Panc1 (cell line): ENCODE results near the gene ARHGEF12.

Experiments used
- TCF7L2 ChIP-seq: IDR thresholded peaks from 2 replicates; pipeline ENCODE4 v1.6.1; 2011; ENCODE audit warnings: mild to moderate bottlenecking, low read depth, low read length, inconsistent platforms
- TF ChIP-seq, protein P1 (sequence below): fragments of 450-650 bp; IDR thresholded peaks from 2 replicates; pipeline ENCODE4 v1.5.1; 2017; ENCODE audit warnings: mild to moderate bottlenecking
- TF ChIP-seq, protein P2 (sequence below), 2 experiments: IDR thresholded peaks; 2 replicates each; pipeline ENCODE4 v1.6.1; 2011 to 2012; ENCODE audit warnings: low read depth in 2 of 2, control low read depth in 1 of 2, low read length in 1 of 2, mild to moderate bottlenecking in 1 of 2, moderate library complexity in 1 of 2; ENCODE audit not compliant: insufficient read depth in 1 of 2

DNA sequence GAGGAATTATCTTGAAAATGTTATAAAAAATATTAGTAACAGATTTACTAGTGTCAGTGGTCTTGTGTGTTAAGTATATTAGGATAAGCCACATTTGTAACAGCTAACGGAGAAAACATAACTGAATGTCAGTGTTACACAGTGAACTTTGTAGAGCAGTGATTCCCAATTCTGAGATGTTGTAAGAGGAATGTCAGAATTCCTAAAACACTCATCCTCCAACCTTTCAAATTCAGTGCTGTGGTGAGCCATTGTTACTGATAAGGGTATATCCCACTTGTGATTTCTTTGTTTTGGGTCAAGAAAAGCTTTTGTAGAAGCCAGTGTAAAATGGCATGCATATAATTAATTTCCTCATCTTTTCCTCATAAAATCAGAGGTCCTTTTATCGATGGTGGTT is 61.9 kb downstream of the ARHGEF12 start:
- TF ChIP-seq TCF7L2: no peak
- TF ChIP-seq, protein P1, sequence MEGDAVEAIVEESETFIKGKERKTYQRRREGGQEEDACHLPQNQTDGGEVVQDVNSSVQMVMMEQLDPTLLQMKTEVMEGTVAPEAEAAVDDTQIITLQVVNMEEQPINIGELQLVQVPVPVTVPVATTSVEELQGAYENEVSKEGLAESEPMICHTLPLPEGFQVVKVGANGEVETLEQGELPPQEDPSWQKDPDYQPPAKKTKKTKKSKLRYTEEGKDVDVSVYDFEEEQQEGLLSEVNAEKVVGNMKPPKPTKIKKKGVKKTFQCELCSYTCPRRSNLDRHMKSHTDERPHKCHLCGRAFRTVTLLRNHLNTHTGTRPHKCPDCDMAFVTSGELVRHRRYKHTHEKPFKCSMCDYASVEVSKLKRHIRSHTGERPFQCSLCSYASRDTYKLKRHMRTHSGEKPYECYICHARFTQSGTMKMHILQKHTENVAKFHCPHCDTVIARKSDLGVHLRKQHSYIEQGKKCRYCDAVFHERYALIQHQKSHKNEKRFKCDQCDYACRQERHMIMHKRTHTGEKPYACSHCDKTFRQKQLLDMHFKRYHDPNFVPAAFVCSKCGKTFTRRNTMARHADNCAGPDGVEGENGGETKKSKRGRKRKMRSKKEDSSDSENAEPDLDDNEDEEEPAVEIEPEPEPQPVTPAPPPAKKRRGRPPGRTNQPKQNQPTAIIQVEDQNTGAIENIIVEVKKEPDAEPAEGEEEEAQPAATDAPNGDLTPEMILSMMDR: no peak
- TF ChIP-seq, protein P2, sequence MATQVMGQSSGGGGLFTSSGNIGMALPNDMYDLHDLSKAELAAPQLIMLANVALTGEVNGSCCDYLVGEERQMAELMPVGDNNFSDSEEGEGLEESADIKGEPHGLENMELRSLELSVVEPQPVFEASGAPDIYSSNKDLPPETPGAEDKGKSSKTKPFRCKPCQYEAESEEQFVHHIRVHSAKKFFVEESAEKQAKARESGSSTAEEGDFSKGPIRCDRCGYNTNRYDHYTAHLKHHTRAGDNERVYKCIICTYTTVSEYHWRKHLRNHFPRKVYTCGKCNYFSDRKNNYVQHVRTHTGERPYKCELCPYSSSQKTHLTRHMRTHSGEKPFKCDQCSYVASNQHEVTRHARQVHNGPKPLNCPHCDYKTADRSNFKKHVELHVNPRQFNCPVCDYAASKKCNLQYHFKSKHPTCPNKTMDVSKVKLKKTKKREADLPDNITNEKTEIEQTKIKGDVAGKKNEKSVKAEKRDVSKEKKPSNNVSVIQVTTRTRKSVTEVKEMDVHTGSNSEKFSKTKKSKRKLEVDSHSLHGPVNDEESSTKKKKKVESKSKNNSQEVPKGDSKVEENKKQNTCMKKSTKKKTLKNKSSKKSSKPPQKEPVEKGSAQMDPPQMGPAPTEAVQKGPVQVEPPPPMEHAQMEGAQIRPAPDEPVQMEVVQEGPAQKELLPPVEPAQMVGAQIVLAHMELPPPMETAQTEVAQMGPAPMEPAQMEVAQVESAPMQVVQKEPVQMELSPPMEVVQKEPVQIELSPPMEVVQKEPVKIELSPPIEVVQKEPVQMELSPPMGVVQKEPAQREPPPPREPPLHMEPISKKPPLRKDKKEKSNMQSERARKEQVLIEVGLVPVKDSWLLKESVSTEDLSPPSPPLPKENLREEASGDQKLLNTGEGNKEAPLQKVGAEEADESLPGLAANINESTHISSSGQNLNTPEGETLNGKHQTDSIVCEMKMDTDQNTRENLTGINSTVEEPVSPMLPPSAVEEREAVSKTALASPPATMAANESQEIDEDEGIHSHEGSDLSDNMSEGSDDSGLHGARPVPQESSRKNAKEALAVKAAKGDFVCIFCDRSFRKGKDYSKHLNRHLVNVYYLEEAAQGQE (IDR thresholded peaks at IDR 0.05; ENCODE audit: insufficient read depth in 1 of 2, low read depth in 2 of 2, low read length in 1 of 2): no peak
